Peyer's patch (tissue), 4 donors: Measurements from ENCODE around the gene EPHA6.

ENCODE experiments used
- POLR2A ChIP-seq, 2 donors: fragments of 450-650 bp; IDR thresholded peaks; one replicate each; pipeline ENCODE4 v1.5.1; 2017; ENCODE audit warnings: antibody characterized with exemption in 2 of 2, mild to moderate bottlenecking in 2 of 2, moderate library complexity in 2 of 2
- TF ChIP-seq, protein P1 (sequence below), 6 experiments: fragments of 450-650 bp in 4 of 6; fragments of 200-600 bp in 2 of 6; sonication (generic) in 1 of 6; IDR thresholded peaks; one replicate each; pipeline ENCODE4 v1.5.1; 2017 to 2019; ENCODE audit warnings: antibody characterized with exemption in 6 of 6, mild to moderate bottlenecking in 3 of 6, moderate library complexity in 1 of 6

DNA sequence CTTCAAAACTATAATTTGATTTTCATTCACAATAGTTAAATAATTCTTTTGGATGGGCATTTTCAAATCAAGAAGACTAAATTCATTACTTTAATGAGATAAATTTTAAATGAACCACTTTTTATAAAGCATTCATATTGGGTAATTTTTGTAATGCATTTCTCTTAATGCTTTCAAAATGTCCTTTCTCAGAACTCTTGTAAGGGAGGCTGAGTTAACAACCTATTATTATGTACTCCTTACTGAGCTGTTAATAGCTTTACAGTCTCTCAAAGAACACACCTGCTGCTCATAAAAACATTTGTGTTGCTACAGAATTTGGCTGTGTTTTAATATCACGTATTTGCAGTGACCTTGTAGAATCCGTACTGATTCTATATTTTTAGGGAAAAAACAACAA is 616.2 kb downstream of the EPHA6 start:
- TF ChIP-seq, protein P1, sequence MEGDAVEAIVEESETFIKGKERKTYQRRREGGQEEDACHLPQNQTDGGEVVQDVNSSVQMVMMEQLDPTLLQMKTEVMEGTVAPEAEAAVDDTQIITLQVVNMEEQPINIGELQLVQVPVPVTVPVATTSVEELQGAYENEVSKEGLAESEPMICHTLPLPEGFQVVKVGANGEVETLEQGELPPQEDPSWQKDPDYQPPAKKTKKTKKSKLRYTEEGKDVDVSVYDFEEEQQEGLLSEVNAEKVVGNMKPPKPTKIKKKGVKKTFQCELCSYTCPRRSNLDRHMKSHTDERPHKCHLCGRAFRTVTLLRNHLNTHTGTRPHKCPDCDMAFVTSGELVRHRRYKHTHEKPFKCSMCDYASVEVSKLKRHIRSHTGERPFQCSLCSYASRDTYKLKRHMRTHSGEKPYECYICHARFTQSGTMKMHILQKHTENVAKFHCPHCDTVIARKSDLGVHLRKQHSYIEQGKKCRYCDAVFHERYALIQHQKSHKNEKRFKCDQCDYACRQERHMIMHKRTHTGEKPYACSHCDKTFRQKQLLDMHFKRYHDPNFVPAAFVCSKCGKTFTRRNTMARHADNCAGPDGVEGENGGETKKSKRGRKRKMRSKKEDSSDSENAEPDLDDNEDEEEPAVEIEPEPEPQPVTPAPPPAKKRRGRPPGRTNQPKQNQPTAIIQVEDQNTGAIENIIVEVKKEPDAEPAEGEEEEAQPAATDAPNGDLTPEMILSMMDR (IDR thresholded peaks at IDR 0.05) = no peak
- TF ChIP-seq POLR2A (IDR thresholded peaks at IDR 0.05) = no peak
